ENCODE data around the gene NKX2-2. TPM values are rescaled to one million over a fixed set of nuclear protein-coding genes. Genes with fewer than 3 reads are reported as not detected.

Gene NKX2-2
- total RNA-seq, 1 experiment from 2014 or later, result not detected

DNA sequence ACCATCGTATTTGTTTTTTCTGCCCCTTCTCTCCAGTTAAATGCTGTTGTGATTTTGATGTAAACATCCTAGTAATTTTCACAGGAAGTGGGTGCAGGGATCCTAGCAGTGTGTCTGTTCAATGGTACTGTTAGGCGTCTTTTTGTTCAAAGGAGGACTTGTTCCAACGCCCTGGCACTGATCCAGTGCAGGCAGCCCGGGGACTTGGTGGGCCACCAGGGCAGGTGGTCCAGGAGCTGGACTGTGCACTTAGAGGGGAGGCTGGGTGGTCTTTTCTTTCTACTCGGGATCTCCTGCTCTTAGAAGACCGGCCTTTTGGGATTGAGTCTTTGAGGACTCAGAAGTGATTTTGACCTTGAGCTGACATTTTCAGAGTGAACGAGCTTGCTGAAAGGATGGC, 41.1 kb upstream of the NKX2-2 start:
- ChIA-PET POLR2A (ENCODE audit: unreplicated experiment) (no interaction called here), CTCF (no interaction called here)
- H3K4me1 ChIP-seq (ENCODE audit: insufficient read depth, low read length), result no peaks in the 10 kb centered on the region
- BruUV-seq (replicated peaks), result no TSS peak
- no peak overlapping the region for H3K4me3 ChIP-seq (ENCODE audit: low read length)
- no peaks in the 10 kb centered on the region for H3K79me2 ChIP-seq (ENCODE audit: low read length)
- intact Hi-C loops (cut with micrococcal nuclease), result no loop called here
- no peak overlapping the region for H3K27ac ChIP-seq (ENCODE audit: low read length)
- H4K20me1 ChIP-seq (ENCODE audit: low read length), result no peaks in the 10 kb centered on the region
- no peak overlapping the region for H3K4me2 ChIP-seq (ENCODE audit: low read length)
- ATAC-seq (no peak), DNase-seq (no peak)
- no peaks in the 10 kb centered on the region for H3F3A ChIP-seq (ENCODE audit: low read length, unreplicated experiment)
- no peaks in the 10 kb centered on the region for H3K9me2 ChIP-seq (replicated peaks; ENCODE audit: low read length)
- no peaks in the 10 kb centered on the region for H3K9me3 ChIP-seq (ENCODE audit: low read length)
- H3K27me3 ChIP-seq (ENCODE audit: low read length), result peaks cover 77% of the 10 kb centered on the region
- no peaks in the 10 kb centered on the region for H3K36me3 ChIP-seq (ENCODE audit: low read depth, low read length)
- H3K9ac ChIP-seq (ENCODE audit: low read length), result no peak overlapping the region
- H2AFZ ChIP-seq (ENCODE audit: low read length), result no peak overlapping the region
- TF ChIP-seq, protein P1, sequence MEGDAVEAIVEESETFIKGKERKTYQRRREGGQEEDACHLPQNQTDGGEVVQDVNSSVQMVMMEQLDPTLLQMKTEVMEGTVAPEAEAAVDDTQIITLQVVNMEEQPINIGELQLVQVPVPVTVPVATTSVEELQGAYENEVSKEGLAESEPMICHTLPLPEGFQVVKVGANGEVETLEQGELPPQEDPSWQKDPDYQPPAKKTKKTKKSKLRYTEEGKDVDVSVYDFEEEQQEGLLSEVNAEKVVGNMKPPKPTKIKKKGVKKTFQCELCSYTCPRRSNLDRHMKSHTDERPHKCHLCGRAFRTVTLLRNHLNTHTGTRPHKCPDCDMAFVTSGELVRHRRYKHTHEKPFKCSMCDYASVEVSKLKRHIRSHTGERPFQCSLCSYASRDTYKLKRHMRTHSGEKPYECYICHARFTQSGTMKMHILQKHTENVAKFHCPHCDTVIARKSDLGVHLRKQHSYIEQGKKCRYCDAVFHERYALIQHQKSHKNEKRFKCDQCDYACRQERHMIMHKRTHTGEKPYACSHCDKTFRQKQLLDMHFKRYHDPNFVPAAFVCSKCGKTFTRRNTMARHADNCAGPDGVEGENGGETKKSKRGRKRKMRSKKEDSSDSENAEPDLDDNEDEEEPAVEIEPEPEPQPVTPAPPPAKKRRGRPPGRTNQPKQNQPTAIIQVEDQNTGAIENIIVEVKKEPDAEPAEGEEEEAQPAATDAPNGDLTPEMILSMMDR (conservative IDR thresholded peaks at IDR 0.05; ENCODE audit: low read depth, low read length), result no peak
- no peak for TF ChIP-seq EZH2phosphoT487 (IDR thresholded peaks at IDR 0.05; ENCODE audit: borderline replicate concordance, low read length)
- TF ChIP-seq EZH2 (IDR thresholded peaks at IDR 0.05; ENCODE audit: low read length, unreplicated experiment), result no peak

DNA sequence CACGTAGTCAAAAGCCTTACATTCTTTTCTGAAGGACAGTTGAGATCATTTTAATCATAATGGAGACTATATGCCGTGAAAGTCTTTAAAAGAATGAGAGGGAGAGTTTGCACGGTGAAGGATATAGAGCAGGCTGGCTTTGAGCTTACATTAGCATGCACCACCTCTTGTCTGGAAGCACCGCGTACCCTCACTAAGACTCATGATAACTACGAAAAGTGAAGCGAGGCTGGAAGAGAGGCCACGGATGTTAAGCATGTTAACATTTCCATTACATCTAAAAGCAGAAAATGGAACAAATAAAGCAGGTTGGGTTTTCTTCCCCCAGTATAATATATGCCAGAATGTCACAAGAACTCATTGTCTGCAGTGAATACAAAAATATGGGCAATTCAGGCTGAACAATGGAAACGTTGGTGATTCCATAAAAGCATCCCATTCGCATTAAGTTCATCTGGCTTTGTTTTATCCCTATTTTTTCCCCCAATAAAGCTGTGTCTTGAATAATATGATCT, 40.6 kb upstream of the NKX2-2 start:
- Histone ChIP-seq H4K20me1 (ENCODE audit: low read length) (no peaks in the 10 kb centered on the region), H3K27ac (ENCODE audit: low read length) (no peak overlapping the region), H3K4me3 (ENCODE audit: low read length) (no peak overlapping the region), H3K27me3 (ENCODE audit: low read length) (peaks cover 76% of the 10 kb centered on the region), H3K4me2 (ENCODE audit: low read length) (no peak overlapping the region), H3F3A (ENCODE audit: low read length, unreplicated experiment) (no peaks in the 10 kb centered on the region), H3K9me3 (ENCODE audit: low read length) (no peaks in the 10 kb centered on the region), H3K9ac (ENCODE audit: low read length) (no peak overlapping the region), H3K36me3 (ENCODE audit: low read depth, low read length) (no peaks in the 10 kb centered on the region), H3K79me2 (ENCODE audit: low read length) (no peaks in the 10 kb centered on the region), H3K4me1 (ENCODE audit: insufficient read depth, low read length) (no peaks in the 10 kb centered on the region), H2AFZ (ENCODE audit: low read length) (no peak overlapping the region), H3K9me2 (replicated peaks; ENCODE audit: low read length) (no peaks in the 10 kb centered on the region)
- TF ChIP-seq EZH2 (IDR thresholded peaks at IDR 0.05; ENCODE audit: low read length, unreplicated experiment), result no peak
- ChIA-PET CTCF (no interaction called here), POLR2A (ENCODE audit: unreplicated experiment) (no interaction called here)
- no peak for ATAC-seq
- no peak for DNase-seq
- BruUV-seq (replicated peaks), result no TSS peak
- intact Hi-C loops (cut with micrococcal nuclease), result no loop called here

- Histone ChIP-seq H3K27ac (ENCODE audit: low read length) (no peak overlapping the region), H2AFZ (ENCODE audit: low read length) (no peak overlapping the region), H3K4me3 (ENCODE audit: low read length) (no peak overlapping the region), H3K36me3 (ENCODE audit: low read depth, low read length) (no peaks in the 10 kb centered on the region), H3K9ac (ENCODE audit: low read length) (no peak overlapping the region), H3K4me1 (ENCODE audit: insufficient read depth, low read length) (no peaks in the 10 kb centered on the region), H3K79me2 (ENCODE audit: low read length) (no peaks in the 10 kb centered on the region), H3K27me3 (ENCODE audit: low read length) (peaks cover 63% of the 10 kb centered on the region), H3K4me2 (ENCODE audit: low read length) (no peak overlapping the region), H3K9me3 (ENCODE audit: low read length) (no peaks in the 10 kb centered on the region), H3F3A (ENCODE audit: low read length, unreplicated experiment) (no peaks in the 10 kb centered on the region), H3K9me2 (replicated peaks; ENCODE audit: low read length) (no peaks in the 10 kb centered on the region), H4K20me1 (ENCODE audit: low read length) (no peaks in the 10 kb centered on the region)
- no peak for DNase-seq
- no TSS peak for BruUV-seq (replicated peaks)
- TF ChIP-seq EZH2phosphoT487 (IDR thresholded peaks at IDR 0.05; ENCODE audit: borderline replicate concordance, low read length), result no peak
- no peak for TF ChIP-seq EZH2 (IDR thresholded peaks at IDR 0.05; ENCODE audit: low read length, unreplicated experiment)
- TF ChIP-seq, protein P1 (conservative IDR thresholded peaks at IDR 0.05; ENCODE audit: low read depth, low read length), result no peak
- ATAC-seq, result no peak
- POLR2A ChIA-PET (ENCODE audit: unreplicated experiment), result no interaction called here
- intact Hi-C loops (cut with micrococcal nuclease), result no loop called here
- CTCF ChIA-PET, result interaction anchor here (0.7 kb wide), 1 partner anchor 815 kb away, joined by 4 read pairs; no protein-coding TSS in a partner anchor
These were observed 36.7 kb upstream of the NKX2-2 start for GRCh38 chr20:21550587-21550986.

Measured in PC-3 (cell line).